HG03457 (cell line): ENCODE data around the gene BMP8B.

Source experiments
- ATAC-seq: cut with Tn5 transposase; IDR thresholded peaks from one replicate; pipeline ENCODE4 v1.9.1; 2021; ENCODE audit warnings: moderate number of reproducible peaks; ENCODE audit not compliant: unreplicated experiment

The BMP8B gene

DNA sequence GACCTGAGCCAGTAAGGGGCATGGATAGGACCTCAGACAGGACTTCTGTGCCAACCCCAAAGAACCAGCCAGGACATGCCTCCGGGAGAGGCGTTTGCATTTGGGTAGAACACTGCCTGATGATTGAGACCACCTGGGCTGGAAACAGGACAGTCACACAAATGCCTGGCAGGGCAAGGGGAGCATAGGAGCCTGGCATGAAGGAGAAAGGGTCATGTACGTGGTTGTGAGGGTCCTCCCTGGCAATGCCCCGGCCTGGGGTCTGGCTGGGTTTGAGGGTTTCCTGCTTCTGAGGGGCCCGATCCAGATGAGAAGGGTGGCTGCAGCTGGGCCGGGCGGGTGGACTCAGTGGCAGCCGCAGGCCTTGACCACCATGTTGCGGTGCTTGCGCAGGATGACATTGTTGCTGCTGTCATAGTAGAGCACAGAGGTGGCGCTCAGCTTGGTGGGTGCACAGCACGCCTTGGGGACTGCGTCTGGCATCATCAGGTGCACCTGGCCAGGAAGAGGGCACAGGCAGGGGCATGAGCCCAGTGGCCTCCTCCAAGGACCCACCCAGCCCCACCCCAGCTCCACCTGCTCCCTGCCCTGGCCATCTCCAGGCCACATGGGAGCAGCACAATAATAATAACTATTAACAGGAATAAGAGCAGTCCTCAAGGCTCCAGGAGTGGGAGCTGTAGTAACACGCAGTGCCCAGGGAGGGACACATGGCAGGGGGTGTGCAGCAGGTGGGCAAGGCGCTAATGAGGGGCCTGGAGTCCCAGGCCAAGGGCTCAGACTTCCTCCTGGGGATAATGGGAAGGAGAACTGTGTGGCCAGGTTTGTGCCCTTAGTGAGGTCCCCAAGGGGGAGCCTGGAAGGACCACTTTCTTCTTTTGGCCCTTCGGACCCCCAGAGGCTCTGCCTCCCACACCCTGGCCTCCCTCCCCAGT, 28.3 kb downstream of the BMP8B start:
- no peak for ATAC-seq

DNA sequence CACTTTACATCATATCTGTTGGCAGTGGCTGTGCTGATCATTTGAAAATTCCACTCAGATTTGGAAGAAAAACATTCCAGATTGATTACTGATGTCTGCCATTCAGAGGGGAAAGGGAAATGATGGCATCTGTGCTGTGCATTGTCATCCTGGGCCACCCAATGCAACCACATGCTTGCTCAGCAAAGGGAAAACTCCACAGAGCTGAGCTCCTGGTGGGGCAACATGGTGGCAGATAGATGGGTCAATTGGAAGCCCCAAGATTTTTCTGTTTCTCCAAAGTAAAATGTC, 29.3 kb downstream of the BMP8B start:
- no peak for ATAC-seq

DNA sequence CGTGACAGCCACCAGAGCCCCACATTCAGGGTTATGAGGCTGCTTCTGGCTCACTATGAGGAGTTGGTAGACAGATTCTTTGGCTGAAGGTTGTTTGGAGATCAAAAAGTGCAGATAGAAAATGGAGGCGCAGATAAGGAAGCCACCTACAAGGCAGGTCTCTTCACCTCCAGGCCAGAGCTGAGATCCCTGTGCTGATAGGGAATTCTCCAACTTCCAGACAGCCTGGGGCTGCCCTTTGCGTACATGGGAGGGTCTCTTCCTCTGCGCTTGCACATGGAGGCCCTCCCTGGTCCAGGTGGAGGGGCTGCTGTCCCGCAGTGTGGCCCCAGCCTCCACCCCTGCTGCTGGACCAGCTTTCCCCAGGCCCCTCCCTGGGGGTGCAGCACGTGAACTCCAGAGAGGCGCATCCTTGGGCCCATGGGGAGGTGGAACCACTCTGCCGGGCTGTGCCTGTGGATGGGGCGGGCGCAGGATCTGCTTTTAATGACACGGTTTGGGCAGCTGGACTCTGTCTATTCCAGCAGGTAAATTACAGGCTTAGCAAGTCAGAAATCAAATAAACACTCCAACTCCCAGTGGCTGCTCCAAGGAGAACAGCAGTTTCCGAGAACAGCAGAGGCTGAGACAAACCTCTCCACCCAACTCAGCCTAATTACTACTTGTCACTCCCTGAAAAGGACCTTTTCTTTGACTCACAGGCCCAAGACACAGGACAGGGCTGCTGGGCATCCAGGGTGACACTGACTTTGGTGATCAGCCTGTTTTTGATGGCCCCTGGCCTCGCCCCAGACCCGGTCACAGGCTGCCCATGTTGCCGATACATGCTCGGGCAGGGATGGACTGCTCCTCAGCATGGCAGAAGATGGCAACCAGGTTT, 29.9 kb downstream of the BMP8B start:
- no peak for ATAC-seq

DNA sequence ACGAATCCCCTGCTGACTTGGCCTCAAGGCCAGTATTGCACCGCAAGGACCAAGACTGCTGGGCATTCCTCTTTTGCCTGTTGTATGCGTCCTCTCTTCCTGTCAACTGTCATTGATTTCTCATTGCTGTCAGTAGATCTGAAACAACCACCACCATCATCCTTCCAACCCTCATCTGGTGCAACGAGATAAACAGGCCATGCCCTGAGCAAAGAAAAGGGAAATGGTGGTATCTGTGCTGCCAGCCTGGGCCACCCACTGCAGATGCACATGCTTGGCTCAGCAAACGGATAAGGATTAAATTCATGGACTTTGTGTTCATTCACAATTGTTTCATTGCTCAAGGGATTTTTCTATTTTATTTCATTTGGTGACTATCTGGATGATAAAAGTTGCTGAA, 31.2 kb downstream of the BMP8B start:
- no peak for ATAC-seq

- no peak for ATAC-seq
Observed at GRCh38 chr1:39755965-39756659, 32.6 kb downstream of the BMP8B start.

- no peak for ATAC-seq
Observed at GRCh38 chr1:39754906-39755504, 33.7 kb downstream of the BMP8B start.

DNA sequence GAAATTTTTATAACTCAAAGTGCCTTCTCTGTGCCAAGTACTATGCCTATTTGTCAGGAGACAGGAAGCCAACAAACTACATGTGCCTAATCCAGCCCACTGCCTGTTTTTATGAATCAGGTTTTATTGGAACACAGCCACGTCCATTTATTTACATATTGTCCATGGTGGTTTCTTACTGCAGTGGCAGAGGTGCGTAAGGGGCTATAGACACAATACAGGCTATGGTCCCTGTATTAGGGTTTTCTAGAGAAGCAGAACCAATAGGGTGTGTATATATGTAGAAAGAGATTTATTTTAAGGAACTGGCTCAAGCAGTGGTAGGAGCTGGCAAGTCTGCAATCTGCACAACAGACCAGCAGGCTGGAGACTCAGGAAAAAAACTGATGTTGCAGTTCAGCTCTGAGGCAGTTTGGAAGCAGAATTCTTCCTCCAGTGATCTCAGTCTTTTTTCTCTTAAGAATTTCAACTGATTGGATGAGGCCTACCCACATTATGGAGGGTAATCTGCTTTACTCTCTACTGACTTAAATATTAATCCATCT, 34.6 kb downstream of the BMP8B start:
- ATAC-seq, result no peak

DNA sequence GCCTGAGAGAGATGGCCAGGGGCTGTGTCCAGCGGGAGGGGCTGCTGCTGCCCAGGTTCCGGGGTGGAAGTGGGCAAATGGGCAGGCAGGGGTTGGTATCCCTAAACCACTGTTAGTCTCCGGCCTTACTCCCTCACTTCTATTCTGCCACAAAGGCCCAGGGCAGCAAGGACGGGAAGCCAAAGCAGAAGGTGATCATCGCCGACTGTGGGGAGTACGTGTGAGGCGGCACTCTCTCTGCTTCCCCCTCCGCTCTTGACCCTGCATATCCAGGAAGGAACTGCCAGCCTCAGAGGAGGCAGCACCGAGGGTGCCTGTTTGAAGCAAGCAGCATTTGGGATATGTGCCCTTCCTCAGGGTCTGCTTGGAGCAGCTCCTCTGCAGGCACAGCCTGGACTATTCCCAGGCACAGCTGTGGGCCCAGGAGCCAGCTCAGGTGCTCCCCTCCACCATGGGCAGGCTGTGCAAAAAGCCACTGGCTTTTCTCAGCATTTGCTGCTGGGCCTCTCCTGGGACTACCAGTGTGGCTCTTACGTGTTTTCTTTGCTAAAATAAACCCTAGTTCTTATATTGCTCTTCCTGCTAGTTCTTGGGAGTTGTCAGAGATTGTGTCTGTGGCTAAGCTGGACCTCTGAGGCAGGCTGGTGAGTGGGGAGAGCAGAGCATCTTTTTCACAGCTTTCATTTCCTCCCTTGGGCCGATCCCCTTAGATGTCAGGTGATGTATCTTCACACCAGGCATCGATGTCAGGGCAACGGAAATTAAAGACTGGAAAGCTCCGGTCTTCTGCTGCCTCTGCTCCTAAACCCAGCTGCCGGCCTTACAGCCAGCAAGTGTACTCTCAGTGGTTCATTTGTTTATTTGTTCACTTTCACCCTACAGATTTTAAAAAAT, 35.3 kb downstream of the BMP8B start:
- no peak for ATAC-seq

- no peak for ATAC-seq
Observed at GRCh38 chr1:39752703-39753102, 36.0 kb downstream of the BMP8B start.

- no peak for ATAC-seq
Observed at GRCh38 chr1:39751595-39751994, 37.1 kb downstream of the BMP8B start.

DNA sequence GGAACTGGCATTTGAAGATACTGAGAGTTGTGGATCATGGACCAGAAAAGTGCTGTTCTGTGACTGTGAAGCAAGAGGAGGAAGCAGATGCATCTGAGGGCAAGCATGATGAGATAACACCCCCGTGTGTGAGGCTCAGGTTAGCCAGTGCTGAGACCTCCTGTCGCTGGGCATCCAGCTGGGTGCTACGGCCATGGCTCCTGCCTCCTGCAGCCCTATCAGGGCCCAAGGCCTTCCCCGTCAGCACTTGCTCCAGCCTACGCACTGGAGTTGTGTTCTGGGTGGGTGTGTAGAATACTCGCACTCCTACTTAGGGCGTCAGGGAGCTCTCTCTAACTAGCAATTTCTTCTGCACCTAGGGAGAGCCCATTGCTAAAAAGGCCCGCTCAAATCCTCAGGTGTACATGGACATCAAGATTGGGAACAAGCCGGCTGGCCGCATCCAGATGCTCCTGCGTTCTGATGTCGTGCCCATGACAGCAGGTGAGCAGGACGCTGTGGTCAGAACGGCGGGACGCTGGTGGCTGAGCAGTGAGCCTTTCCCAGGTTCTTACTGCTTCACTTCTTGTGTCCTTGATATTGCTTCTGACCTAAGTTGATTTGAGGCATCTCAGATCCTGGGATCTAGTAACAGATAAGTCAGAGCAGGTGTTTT, 43.5 kb downstream of the BMP8B start:
- no peak for ATAC-seq

DNA sequence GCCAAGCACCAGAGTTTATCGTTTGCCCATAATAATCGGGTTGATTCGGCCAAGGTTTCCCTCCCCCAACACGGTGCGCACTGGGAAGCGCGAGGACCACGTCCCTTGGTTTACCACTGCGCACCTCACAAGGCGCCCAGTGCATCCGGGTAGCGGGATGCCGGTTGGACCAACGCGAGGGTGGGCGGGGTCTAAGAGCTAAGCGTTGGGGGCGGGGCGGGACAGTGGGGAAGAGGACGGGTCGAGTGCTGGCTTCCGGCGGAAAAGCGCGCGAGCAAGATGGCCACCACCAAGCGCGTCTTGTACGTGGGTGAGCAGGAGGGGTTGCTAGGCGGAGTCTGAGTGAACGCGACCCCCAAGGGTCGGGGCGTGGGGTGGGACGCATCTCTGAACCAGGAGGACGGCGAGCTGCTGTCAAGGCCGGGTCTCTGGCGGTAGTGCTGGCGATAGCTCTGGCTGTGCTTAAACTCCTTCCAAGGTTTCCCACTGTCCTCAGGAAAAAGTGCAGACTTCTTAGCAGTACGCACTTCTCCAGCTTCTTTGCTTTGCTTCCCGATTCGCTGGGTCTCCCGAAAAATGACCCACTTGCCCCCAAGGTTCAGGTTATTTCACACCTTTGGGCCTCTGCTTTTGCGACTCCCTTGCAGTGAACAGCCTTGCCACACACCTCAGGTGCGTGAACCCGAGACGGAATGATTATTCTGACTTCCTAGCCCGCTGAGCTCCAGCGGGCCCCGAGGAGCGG, 49.9 kb downstream of the BMP8B start, which contains the start of gene PPIE:
PPIE (plus strand) TSS at position 261 of the 745 bp plus-strand sequence; CDS start at position 280, 19 bp downstream.
- ATAC-seq, result peak; percentile 55

- ATAC-seq, result no peak
Observed at GRCh38 chr1:39737546-39738169, 51.0 kb downstream of the BMP8B start.

- ATAC-seq, result no peak
Observed at GRCh38 chr1:39735731-39736130, 52.9 kb downstream of the BMP8B start.

GRCh38 chr1:39733161-39733560, 55.5 kb downstream of the BMP8B start:
- no peak for ATAC-seq

DNA sequence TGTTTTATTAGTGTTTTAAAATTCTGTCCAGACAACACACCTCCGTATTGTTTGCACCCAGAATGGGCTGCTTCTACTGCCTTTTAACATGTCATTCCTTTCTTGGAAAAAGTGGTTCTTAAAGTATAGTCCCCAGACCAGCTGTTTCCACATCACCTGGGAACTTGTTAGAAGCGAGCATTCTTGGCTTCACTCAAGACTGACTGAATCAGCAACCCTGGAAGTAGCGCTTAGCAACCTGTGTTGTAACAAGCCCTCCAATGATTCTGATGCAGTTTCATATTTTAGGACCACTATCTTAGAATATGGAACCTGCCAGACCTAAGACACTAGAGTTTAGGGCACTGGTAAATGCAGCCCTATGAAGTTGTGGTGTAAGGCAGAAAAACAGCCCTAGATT, 55.9 kb downstream of the BMP8B start:
- no peak for ATAC-seq

- ATAC-seq, result no peak
Observed at GRCh38 chr1:39729842-39730241, 58.8 kb downstream of the BMP8B start.

DNA sequence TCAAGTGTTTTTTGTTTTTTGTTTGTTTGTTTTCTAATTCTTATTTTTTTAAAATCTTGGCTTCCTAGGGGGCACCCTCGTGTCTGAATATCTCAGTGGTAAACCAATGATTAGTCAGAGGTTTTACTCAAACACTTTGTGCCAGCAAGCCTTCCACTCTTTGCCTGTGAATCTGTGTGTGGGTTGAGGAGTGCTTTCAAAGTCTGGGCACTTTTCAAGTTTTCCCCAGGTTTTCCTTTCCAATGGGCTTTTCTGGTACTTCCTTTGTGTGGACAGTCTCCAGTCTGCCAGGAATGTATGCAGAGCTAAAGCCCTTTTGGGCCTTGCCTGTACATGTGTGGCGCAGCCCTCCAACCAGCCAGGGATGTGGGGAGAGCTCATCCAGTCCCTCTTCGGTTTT, 59.6 kb downstream of the BMP8B start:
- no peak for ATAC-seq
